SK-N-SH treated with all-trans-retinoic acid at 6 μM for 48 hours (cell line): ENCODE results near the gene RNF169.

ENCODE experiments used
- ATAC-seq: fragments of 200-7000 bp; cut with Tn5 transposase; 3 replicates; pipeline ENCODE4 v1.9.1; 2020; ENCODE audit warnings: mild to moderate bottlenecking, moderate library complexity
- ARNTL ChIP-seq: fragments of 450-650 bp; formaldehyde crosslinking; IDR thresholded peaks from 2 replicates; pipeline ENCODE4 v1.5.0; 2020; ENCODE audit warnings: low read depth, mild to moderate bottlenecking, moderate library complexity, borderline replicate concordance
- BACH2 ChIP-seq: fragments of 250-450 bp; sonication (Bioruptor Pico); IDR thresholded peaks from 2 replicates; pipeline ENCODE4 v1.9.0; 2021; ENCODE audit warnings: mild to moderate bottlenecking, borderline replicate concordance
- CREB5 ChIP-seq: fragments of 250-450 bp; sonication (Bioruptor Pico); IDR thresholded peaks from 2 replicates; pipeline ENCODE4 v1.5.1; 2020; ENCODE audit warnings: low read depth, mild to moderate bottlenecking, moderate library complexity
- CSDC2 ChIP-seq: fragments of 250-450 bp; sonication (Bioruptor Pico); IDR thresholded peaks from 2 replicates; pipeline ENCODE4 v1.5.0; 2020; ENCODE audit warnings: mild to moderate bottlenecking, moderate library complexity
- CSRNP3 ChIP-seq: fragments of 250-450 bp; sonication (Bioruptor Pico); IDR thresholded peaks from 2 replicates; pipeline ENCODE4 v1.5.1; 2021; ENCODE audit warnings: mild to moderate bottlenecking, moderate library complexity
- ESRRG ChIP-seq: fragments of 250-450 bp; sonication (Bioruptor Pico); IDR thresholded peaks from 2 replicates; pipeline ENCODE4 v1.6.1; 2021; ENCODE audit warnings: mild to moderate bottlenecking
- GLIS3 ChIP-seq: fragments of 250-450 bp; sonication (Bioruptor Pico); IDR thresholded peaks from 2 replicates; pipeline ENCODE4 v1.5.0; 2020; ENCODE audit warnings: mild to moderate bottlenecking, moderate library complexity
- ISL1 ChIP-seq: fragments of 250-450 bp; sonication (Bioruptor Pico); IDR thresholded peaks from 2 replicates; pipeline ENCODE4 v2.1.2; 2022; ENCODE audit warnings: mild to moderate bottlenecking, moderate library complexity
- OSR1 ChIP-seq: fragments of 250-450 bp; sonication (Bioruptor Pico); IDR thresholded peaks from 2 replicates; pipeline ENCODE4 v1.8.0; 2022; ENCODE audit warnings: moderate library complexity, mild to moderate bottlenecking, inconsistent platforms
- PATZ1 ChIP-seq: fragments of 250-450 bp; sonication (Bioruptor Pico); IDR thresholded peaks from 2 replicates; pipeline ENCODE4 v1.8.0; 2020; ENCODE audit warnings: mild to moderate bottlenecking, moderate library complexity, borderline replicate concordance
- POU6F1 ChIP-seq: fragments of 250-450 bp; sonication (Bioruptor Pico); IDR thresholded peaks from 2 replicates; pipeline ENCODE4 v1.8.0; 2021; ENCODE audit warnings: low read depth, mild to moderate bottlenecking, moderate library complexity, borderline replicate concordance
- PPARA ChIP-seq: fragments of 250-450 bp; sonication (Bioruptor Pico); IDR thresholded peaks from 2 replicates; pipeline ENCODE4 v1.5.0; 2020; ENCODE audit warnings: mild to moderate bottlenecking, borderline replicate concordance
- RARB ChIP-seq: fragments of 250-450 bp; sonication (Bioruptor Pico); IDR thresholded peaks from 2 replicates; pipeline ENCODE4 v1.8.0; 2021; ENCODE audit warnings: mild to moderate bottlenecking, moderate library complexity
- SNAI2 ChIP-seq: fragments of 250-450 bp; sonication (Bioruptor Pico); IDR thresholded peaks from 2 replicates; pipeline ENCODE4 v1.5.0; 2020; ENCODE audit warnings: mild to moderate bottlenecking, moderate library complexity
- TCF4 ChIP-seq: fragments of 250-450 bp; sonication (Bioruptor Pico); IDR thresholded peaks from 2 replicates; pipeline ENCODE4 v1.8.0; 2021; ENCODE audit warnings: mild to moderate bottlenecking, moderate library complexity, borderline replicate concordance
- TOX ChIP-seq: fragments of 250-450 bp; sonication (Bioruptor Pico); IDR thresholded peaks from 2 replicates; pipeline ENCODE4 v1.8.0; 2021; ENCODE audit warnings: mild to moderate bottlenecking, moderate library complexity, borderline replicate concordance
- TSHZ2 ChIP-seq: fragments of 250-450 bp; sonication (Bioruptor Pico); IDR thresholded peaks from 2 replicates; pipeline ENCODE4 v1.5.0; 2020; ENCODE audit warnings: mild to moderate bottlenecking, moderate library complexity
- ZFP3 ChIP-seq: fragments of 250-450 bp; sonication (Bioruptor Pico); IDR thresholded peaks from 2 replicates; pipeline ENCODE4 v1.5.0; 2020; ENCODE audit warnings: mild to moderate bottlenecking, moderate library complexity
- ZFP30 ChIP-seq: fragments of 450-650 bp; formaldehyde crosslinking; IDR thresholded peaks from 2 replicates; pipeline ENCODE4 v1.5.0; 2022; ENCODE audit warnings: mild to moderate bottlenecking, moderate library complexity
- ZNF565 ChIP-seq: fragments of 450-650 bp; formaldehyde crosslinking; conservative IDR thresholded peaks from 2 replicates; pipeline ENCODE4 v1.5.0; 2020; ENCODE audit warnings: low read depth, mild to moderate bottlenecking, moderate library complexity
- ZNF70 ChIP-seq: fragments of 450-650 bp; formaldehyde crosslinking; IDR thresholded peaks from 2 replicates; pipeline ENCODE4 v1.5.0; 2020; ENCODE audit warnings: mild to moderate bottlenecking, moderate library complexity
- ZNF8 ChIP-seq: fragments of 450-650 bp; formaldehyde crosslinking; IDR thresholded peaks from 2 replicates; pipeline ENCODE4 v1.5.0; 2020; ENCODE audit warnings: mild to moderate bottlenecking, moderate library complexity

Gene RNF169

GRCh38 chr11:74826901-74827300 is 78.3 kb downstream of the RNF169 start:
- no peak for ATAC-seq
- TF ChIP-seq TSHZ2 (CRISPR knock-in tag) (no peak), BACH2 (CRISPR knock-in tag) (no peak), ZFP30 (CRISPR knock-in tag) (no peak), RARB (CRISPR knock-in tag) (no peak), PATZ1 (CRISPR knock-in tag) (no peak), OSR1 (no peak), PPARA (CRISPR knock-in tag) (no peak), ISL1 (CRISPR knock-in tag) (no peak), CREB5 (CRISPR knock-in tag) (no peak), POU6F1 (CRISPR knock-in tag) (no peak), GLIS3 (CRISPR knock-in tag) (no peak), ZNF8 (CRISPR knock-in tag) (no peak), ZFP3 (CRISPR knock-in tag) (no peak), ZNF565 (CRISPR knock-in tag) (no peak), CSDC2 (CRISPR knock-in tag) (no peak), TCF4 (CRISPR knock-in tag) (no peak), ZNF70 (CRISPR knock-in tag) (no peak), CSRNP3 (CRISPR knock-in tag) (no peak), ESRRG (CRISPR knock-in tag) (no peak)

GRCh38 chr11:74837191-74837590 is 88.5 kb downstream of the RNF169 start:
- TF ChIP-seq PPARA (CRISPR knock-in tag): no peak
- TF ChIP-seq ARNTL: no peak
- no peak for TF ChIP-seq ZFP3 (CRISPR knock-in tag)
- no peak for TF ChIP-seq CSRNP3 (CRISPR knock-in tag)
- no peak for TF ChIP-seq BACH2 (CRISPR knock-in tag)
- TF ChIP-seq PATZ1 (CRISPR knock-in tag): no peak
- no peak for TF ChIP-seq POU6F1 (CRISPR knock-in tag)
- TF ChIP-seq ZNF70 (CRISPR knock-in tag): no peak
- TF ChIP-seq TCF4 (CRISPR knock-in tag): no peak
- TF ChIP-seq TOX (CRISPR knock-in tag): no peak
- no peak for TF ChIP-seq GLIS3 (CRISPR knock-in tag)
- no peak for TF ChIP-seq ISL1 (CRISPR knock-in tag)
- no peak for TF ChIP-seq ESRRG (CRISPR knock-in tag)
- TF ChIP-seq RARB (CRISPR knock-in tag): no peak
- no peak for TF ChIP-seq CSDC2 (CRISPR knock-in tag)
- TF ChIP-seq SNAI2 (CRISPR knock-in tag): no peak
- no peak for TF ChIP-seq OSR1
- TF ChIP-seq, all 23 proteins: peak for 0
- ATAC-seq: no peak
